H1 (cell line): Measurements from ENCODE around the gene TBC1D22A. TPM values are rescaled to one million over a fixed set of nuclear protein-coding genes. Genes with fewer than 3 reads are reported as not detected.

Source experiments
- CTCF ChIA-PET: fragments of 300-600 bp; sonication (Branson Sonifier 250); formaldehyde crosslinking; loops from one replicate; lab custom pipeline; 2021; ENCODE audit not compliant: partially characterized antibody; lab: Charles Lee
- POLR2A ChIA-PET: fragments of 300-600 bp; sonication (Branson Sonifier 250); formaldehyde crosslinking; loops from one replicate; lab custom pipeline; 2021; ENCODE audit warnings: inconsistent platforms; ENCODE audit not compliant: partially characterized antibody; lab: Charles Lee
- DNase-seq, 2 experiments: peaks; one replicate each; pipeline versions ENCODE4 v3.0.0 to v3.0.0-alpha.2; 2010 to 2022; ENCODE audit warnings: low spot score in 2 of 2, low read depth in 1 of 2, mixed read lengths in 1 of 2
- FAIRE-seq: peaks from 2 replicates; lab custom pipeline; 2011; peaks lifted over from hg19 to GRCh38; lab: Jason Lieb, UNC
- H2AFZ ChIP-seq: 2 replicates; pipeline ENCODE4 v1.8.1; 2012; ENCODE audit warnings: low read length, inconsistent platforms
- H2AK5ac ChIP-seq: 2 replicates; pipeline ENCODE4 v1.6.1; 2013; ENCODE audit warnings: low read depth, low read length
- H2BK120ac ChIP-seq: replicated peaks from 2 replicates; pipeline ENCODE3; 2013; ENCODE audit warnings: low read depth, low read length, inconsistent platforms
- H2BK12ac ChIP-seq: 2 replicates; pipeline ENCODE4 v1.6.1; 2013; ENCODE audit warnings: low read depth, low read length
- H2BK15ac ChIP-seq: 2 replicates; pipeline ENCODE4 v1.6.1; 2013; ENCODE audit warnings: low read length
- H2BK20ac ChIP-seq: 2 replicates; pipeline ENCODE4 v1.6.1; 2013; ENCODE audit warnings: low read length
- H2BK5ac ChIP-seq: 2 replicates; pipeline ENCODE4 v1.6.1; 2013; ENCODE audit warnings: low read depth, low read length
- H3K14ac ChIP-seq: 2 replicates; pipeline ENCODE4 v1.6.1; 2013; ENCODE audit warnings: inconsistent platforms; ENCODE audit not compliant: insufficient read length
- H3K18ac ChIP-seq: 2 replicates; pipeline ENCODE4 v1.6.1; 2013; ENCODE audit warnings: low read length; ENCODE audit errors: extremely low read depth
- H3K23ac ChIP-seq: 2 replicates; pipeline ENCODE4 v1.6.1; 2013; ENCODE audit warnings: inconsistent platforms; ENCODE audit not compliant: insufficient read length
- H3K23me2 ChIP-seq: 2 replicates; pipeline ENCODE4 v1.6.1; 2013; ENCODE audit warnings: low read depth, low read length
- H3K27ac ChIP-seq: 2 replicates; pipeline ENCODE4 v1.6.1; 2011; ENCODE audit warnings: low read depth, low read length, inconsistent platforms
- H3K27me3 ChIP-seq, 4 experiments: replicated peaks in 1 of 4; 1 replicate in 1 of 4; 2 replicates in 3 of 4; pipeline versions ENCODE4 v1.6.1 to v1.8.1; 2011 to 2013; ENCODE audit warnings: low read length in 3 of 4, mild to moderate bottlenecking in 3 of 4, inconsistent platforms in 2 of 4, mixed read lengths in 2 of 4, moderate library complexity in 1 of 4; ENCODE audit not compliant: control insufficient read depth in 3 of 4, insufficient read depth in 3 of 4; ENCODE audit errors: extremely low read depth in 1 of 4
- H3K36me3 ChIP-seq, 4 experiments: 2 replicates each; pipeline versions ENCODE4 v1.6.1 to v1.8.1; 2011 to 2013; ENCODE audit warnings: mild to moderate bottlenecking in 4 of 4, low read length in 3 of 4, moderate library complexity in 2 of 4, control low read depth in 1 of 4, inconsistent platforms in 1 of 4; ENCODE audit not compliant: insufficient read depth in 4 of 4, control insufficient read depth in 2 of 4
- H3K4ac ChIP-seq: replicated peaks from 2 replicates; pipeline ENCODE3; 2013; ENCODE audit warnings: low read length, low read depth, mixed read lengths, inconsistent platforms; ENCODE audit not compliant: insufficient read length
- H3K4me1 ChIP-seq, 4 experiments: replicated peaks in 1 of 4; 1 replicate in 1 of 4; 2 replicates in 3 of 4; pipeline versions ENCODE4 v1.6.1 to v1.8.1; 2011 to 2013; ENCODE audit warnings: low read length in 3 of 4, inconsistent platforms in 2 of 4, mixed read lengths in 1 of 4; ENCODE audit not compliant: insufficient read depth in 4 of 4, control insufficient read depth in 3 of 4
- H3K4me2 ChIP-seq, 2 experiments: 2 replicates each; pipeline versions ENCODE4 v1.6.1 to v1.8.1; 2011 to 2013; ENCODE audit warnings: low read depth in 2 of 2, low read length in 2 of 2, control low read depth in 1 of 2, inconsistent platforms in 1 of 2, mild to moderate bottlenecking in 1 of 2; ENCODE audit not compliant: insufficient read depth in 1 of 2
- H3K4me3 ChIP-seq, 4 experiments: fragments of 200-600, 300-600 bp in 1 of 4; sonication (generic), shearing (Covaris generic), sonication (Bioruptor Twin) in 1 of 4; 2 replicates each; pipeline versions ENCODE4 v1.5.1 to v1.8.1; 2011 to 2016; ENCODE audit warnings: low read length in 4 of 4, low read depth in 3 of 4, control low read depth in 2 of 4, inconsistent platforms in 2 of 4, mild to moderate bottlenecking in 2 of 4, mixed read lengths in 1 of 4, moderate library complexity in 1 of 4; ENCODE audit not compliant: insufficient read depth in 2 of 4; ENCODE audit errors: extremely low read depth in 1 of 4
- H3K56ac ChIP-seq: replicated peaks from 2 replicates; pipeline ENCODE3; 2013; ENCODE audit warnings: low read depth, mild to moderate bottlenecking, mixed read lengths, low read length, inconsistent platforms; ENCODE audit not compliant: insufficient read length
- H3K79me1 ChIP-seq: 2 replicates; pipeline ENCODE4 v1.6.1; 2013; ENCODE audit warnings: low read depth, low read length, control low read depth
- H3K79me2 ChIP-seq, 2 experiments: 2 replicates each; pipeline versions ENCODE4 v1.6.1 to v1.8.1; 2012 to 2013; ENCODE audit warnings: low read length in 2 of 2, mild to moderate bottlenecking in 2 of 2, inconsistent platforms in 1 of 2; ENCODE audit not compliant: insufficient read depth in 2 of 2, control insufficient read depth in 1 of 2
- H3K9ac ChIP-seq, 4 experiments: replicated peaks in 1 of 4; 1 replicate in 1 of 4; 2 replicates in 3 of 4; pipeline versions ENCODE4 v1.6.1 to v1.8.1; 2011 to 2013; ENCODE audit warnings: low read depth in 3 of 4, low read length in 3 of 4, control low read depth in 2 of 4, mild to moderate bottlenecking in 2 of 4, moderate library complexity in 2 of 4, inconsistent platforms in 1 of 4; ENCODE audit errors: extremely low read depth in 1 of 4
- H3K9me3 ChIP-seq, 2 experiments: 2 replicates each; pipeline versions ENCODE4 v1.6.1 to v1.8.1; 2012 to 2013; ENCODE audit warnings: mild to moderate bottlenecking in 2 of 2, moderate library complexity in 2 of 2, control low read depth in 1 of 2, inconsistent platforms in 1 of 2, low read depth in 1 of 2, low read length in 1 of 2, mixed read lengths in 1 of 2; ENCODE audit not compliant: insufficient read depth in 2 of 2
- H4K20me1 ChIP-seq, 2 experiments: replicated peaks in 1 of 2; 2 replicates each; pipeline versions ENCODE3 to v1.8.1; 2011 to 2013; ENCODE audit warnings: inconsistent platforms in 2 of 2, low read length in 2 of 2, mild to moderate bottlenecking in 1 of 2; ENCODE audit not compliant: insufficient read depth in 2 of 2, control insufficient read depth in 1 of 2
- H4K5ac ChIP-seq: 2 replicates; pipeline ENCODE4 v1.6.1; 2013; ENCODE audit warnings: low read length, low read depth, mixed read lengths, inconsistent platforms; ENCODE audit not compliant: insufficient read length
- H4K8ac ChIP-seq: 2 replicates; pipeline ENCODE4 v1.8.0; 2013; ENCODE audit warnings: mild to moderate bottlenecking, moderate library complexity, low read length, inconsistent platforms; ENCODE audit not compliant: insufficient read depth; ENCODE audit errors: extremely low read depth
- H4K91ac ChIP-seq: replicated peaks from 2 replicates; pipeline ENCODE3; 2013; ENCODE audit warnings: low read length, mixed read lengths, inconsistent platforms; ENCODE audit not compliant: insufficient read length
- ASH2L ChIP-seq: fragments of 200-600, 300-600 bp; sonication (generic); IDR thresholded peaks from one replicate; pipeline ENCODE4 v1.7.1; 2017; ENCODE audit warnings: low read length
- ATF3 ChIP-seq: IDR thresholded peaks from 2 replicates; pipeline ENCODE4 v1.6.1; 2011; ENCODE audit warnings: low read depth, mild to moderate bottlenecking, low read length; ENCODE audit not compliant: insufficient read depth
- CEBPB ChIP-seq: IDR thresholded peaks from 2 replicates; pipeline ENCODE4 v1.6.1; 2012; ENCODE audit warnings: low read depth, low read length
- EZH2 ChIP-seq: fragments of 200-600 bp; sonication (generic); IDR thresholded peaks from 2 replicates; pipeline ENCODE4 v1.7.1; 2012; ENCODE audit warnings: low read depth, mild to moderate bottlenecking, moderate library complexity, low read length, inconsistent platforms; ENCODE audit not compliant: severe bottlenecking
- KDM4A ChIP-seq: IDR thresholded peaks from one replicate; pipeline ENCODE4 v1.7.1; 2012; ENCODE audit warnings: low read depth, mild to moderate bottlenecking, moderate library complexity, low read length, inconsistent platforms; ENCODE audit not compliant: severe bottlenecking
- NANOG ChIP-seq: IDR thresholded peaks from 2 replicates; pipeline ENCODE4 v1.6.1; 2011; ENCODE audit warnings: low read length, low read depth, mild to moderate bottlenecking, inconsistent platforms; ENCODE audit not compliant: insufficient read depth, poor library complexity, severe bottlenecking
- RBBP5 ChIP-seq: IDR thresholded peaks from 2 replicates; pipeline ENCODE4 v1.7.1; 2012; ENCODE audit warnings: low read depth, mild to moderate bottlenecking, inconsistent platforms, low read length, moderate library complexity, borderline replicate concordance
- RXRA ChIP-seq: IDR thresholded peaks from 2 replicates; pipeline ENCODE4 v1.6.1; 2011; ENCODE audit warnings: low read depth, mild to moderate bottlenecking, low read length, moderate library complexity; ENCODE audit not compliant: insufficient read depth
- SAP30 ChIP-seq: fragments of 300-600 bp; sonication (generic); IDR thresholded peaks from 2 replicates; pipeline ENCODE4 v1.7.1; 2012; ENCODE audit warnings: low read length, moderate library complexity, mild to moderate bottlenecking, inconsistent platforms; ENCODE audit not compliant: insufficient read depth, insufficient replicate concordance
- SIX5 ChIP-seq: IDR thresholded peaks from 2 replicates; pipeline ENCODE4 v1.6.1; 2011; ENCODE audit warnings: mild to moderate bottlenecking, low read depth, low read length
- TEAD4 ChIP-seq: IDR thresholded peaks from 2 replicates; pipeline ENCODE4 v1.6.1; 2012; ENCODE audit warnings: low read depth, low read length, inconsistent platforms, mixed read lengths
- YY1 ChIP-seq: IDR thresholded peaks from 2 replicates; pipeline ENCODE4 v1.6.1; 2011; ENCODE audit warnings: low read depth, mild to moderate bottlenecking, low read length
- ZNF274 ChIP-seq: IDR thresholded peaks from 2 replicates; pipeline ENCODE4 v1.7.0; 2012; ENCODE audit warnings: low read length, borderline replicate concordance; ENCODE audit errors: extremely low read depth
- WGBS, 2 experiments: shearing (Covaris generic) in 1 of 2; methylation state at CpG; one replicate each; pipeline versions ENCODE4 v1.1.6 to v1.1.7; 2013 to 2015; ENCODE audit warnings: low lambda C conversion rate in 2 of 2, mixed read lengths in 2 of 2, inconsistent platforms in 1 of 2, low coverage in 1 of 2, missing lambda C conversion rate in 1 of 2; ENCODE audit not compliant: insufficient replicate concordance in 2 of 2, insufficient coverage in 1 of 2, insufficient read length in 1 of 2; ENCODE audit errors: extremely low coverage in 1 of 2, missing lambda C conversion rate in 1 of 2; 5-methylcytosine and 5-hydroxymethylcytosine counted together
- polyA plus RNA-seq, 7 experiments: library from polyadenylated mRNA; depleted of rRNA in 3 of 7; stranded (reverse) in 5 of 7; unstranded in 2 of 7; fragments of >200 nt in 5 of 7; fragments of 200-250 nt in 2 of 7; gene quantifications; 1 replicate in 5 of 7; 2 replicates in 1 of 7; 4 replicates in 1 of 7; pipeline versions ENCODE4 v1.2.1 to v1.2.3, GENCODE V29; 2011 to 2013; ENCODE audit warnings: missing spikeins in 2 of 7, mixed read lengths in 2 of 7
- total RNA-seq: library from RNA; stranded (reverse); fragmentation: NEBNext Ultra II Directional; extraction: Animal tissue kit (Norgen Biotek cat#: 25700); gene quantifications from 2 replicates; pipeline ENCODE4 v1.2.1, GENCODE V29; 2021

Gene TBC1D22A
- total and polyA plus RNA-seq, 2 of the 8 experiments (the other 6 are each of a cell fraction or from before 2014, with no cell fraction given), result 11.9 to 18.4 TPM

- POLR2A ChIA-PET, result no interaction called here
- FAIRE-seq, result no peak
- Histone ChIP-seq H4K91ac (no peak overlapping the region), H2BK15ac (no peak overlapping the region), H3K23ac (no peak overlapping the region), H3K14ac (no peak overlapping the region), H3K4me1 (peaks cover 0 to 3% (median 0%) of the 10 kb centered on the region in 4 experiments; a peak in 2 of 7 replicates), H3K9me3 (no peaks in the 10 kb centered on the region), H3K36me3 (no peaks in the 10 kb centered on the region), H3K23me2 (no peaks in the 10 kb centered on the region), H3K27me3 (no peaks in the 10 kb centered on the region), H3K4ac (no peak overlapping the region), H4K20me1 (peaks cover 2 to 3% of the 10 kb centered on the region in 2 experiments), H4K8ac (no peak overlapping the region), H2AK5ac (no peak overlapping the region), H3K79me2 (no peaks in the 10 kb centered on the region), H3K4me3 (no peak overlapping the region), H2AFZ (no peak overlapping the region), H2BK120ac (no peak overlapping the region), H3K56ac (no peak overlapping the region), H2BK20ac (no peak overlapping the region), H3K18ac (no peak overlapping the region), H3K79me1 (no peaks in the 10 kb centered on the region), H2BK5ac (no peak overlapping the region), H4K5ac (no peak overlapping the region), H3K9ac (no peak overlapping the region), H2BK12ac (no peak overlapping the region), H3K27ac (no peak overlapping the region), H3K4me2 (no peak overlapping the region)
- CTCF ChIA-PET, result interaction anchor here (0.7 to 3.4 kb wide), 4 partner anchors 9 to 475 kb away, joined by 3 to 19 read pairs (median 4); no protein-coding TSS in a partner anchor
- TF ChIP-seq ATF3 (no peak), SAP30 (no peak), NANOG (no peak), TEAD4 (no peak), SIX5 (no peak), KDM4A (no peak), RXRA (no peak), EZH2 (no peak), CEBPB (no peak), ZNF274 (no peak), RBBP5 (no peak), YY1 (no peak), ASH2L (no peak)
- DNase-seq, result no peak
- WGBS, 2 experiments, result 93% methylated on average over 3 of the region's 3 CpGs; no CpG with 5 or more reads in 1 of the 2 experiments
Measured at GRCh38 chr22:46841522-46841921, 79.1 kb downstream of the TBC1D22A start.
